Bone marrow (tissue), 2 donors: ENCODE results near the gene TOMM40.
A peak's percentile ranks its signal among the peaks of the same experiment; 100 is the strongest.
"Not testable (repeated sequence)": the region's sequence is repeated elsewhere in the genome, so short reads cannot be mapped to it uniquely, and the experiment has no call there.

ENCODE experiments used
- DNase-seq, 2 donors: peaks; one replicate each; lab custom pipeline; 2025; lab: John Stamatoyannopoulos, UW

TOMM40 gene

GRCh38 chr19:44897835-44898234, 6.8 kb downstream of the TOMM40 start:
- no peak for DNase-seq

DNA sequence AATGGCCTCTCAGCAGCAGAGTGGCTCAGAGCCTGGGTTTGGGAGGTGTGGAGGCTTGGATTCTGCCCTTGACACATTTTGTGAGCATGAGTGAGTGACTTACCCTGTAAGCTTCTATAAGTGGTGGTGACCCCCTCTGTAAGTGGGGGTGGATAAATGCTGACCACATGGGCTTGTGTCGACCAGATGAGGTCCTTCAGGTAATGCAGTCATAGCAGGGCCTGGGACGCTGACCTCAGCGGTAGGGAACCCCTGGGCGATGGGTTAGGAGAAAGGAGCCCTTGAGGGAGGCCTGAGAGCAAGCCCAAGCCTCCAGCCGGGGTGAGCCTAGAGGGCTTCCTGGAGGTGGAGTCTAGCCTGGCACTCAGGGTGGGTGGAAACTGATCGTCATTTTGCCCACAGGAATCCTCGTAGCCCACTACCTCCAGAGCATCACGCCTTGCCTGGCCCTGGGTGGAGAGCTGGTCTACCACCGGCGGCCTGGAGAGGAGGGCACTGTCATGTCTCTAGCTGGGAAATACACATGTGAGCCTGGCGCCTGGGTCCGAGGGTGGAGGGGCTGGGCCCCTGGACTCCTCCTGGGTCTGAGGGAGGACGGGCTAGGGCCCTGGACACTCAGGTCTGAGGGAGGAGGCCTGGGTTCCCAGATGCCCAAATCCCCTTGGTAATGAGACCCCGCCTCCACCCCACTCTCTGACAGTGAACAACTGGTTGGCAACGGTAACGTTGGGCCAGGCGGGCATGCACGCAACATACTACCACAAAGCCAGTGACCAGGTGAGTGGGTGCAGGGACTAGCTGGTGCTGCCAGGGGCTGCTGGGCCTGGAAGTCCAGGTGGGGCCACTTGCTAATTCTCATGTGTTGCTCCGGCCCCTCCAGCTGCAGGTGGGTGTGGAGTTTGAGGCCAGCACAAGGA, 9.5 kb downstream of the TOMM40 start:
- no peak for DNase-seq

GRCh38 chr19:44903216-44903601, 12.2 kb downstream of the TOMM40 start:
- DNase-seq, result no peak

- peak; percentile 13 to 53 for DNase-seq
These were observed 12.8 kb downstream of the TOMM40 start for GRCh38 chr19:44903602-44904425.

DNA sequence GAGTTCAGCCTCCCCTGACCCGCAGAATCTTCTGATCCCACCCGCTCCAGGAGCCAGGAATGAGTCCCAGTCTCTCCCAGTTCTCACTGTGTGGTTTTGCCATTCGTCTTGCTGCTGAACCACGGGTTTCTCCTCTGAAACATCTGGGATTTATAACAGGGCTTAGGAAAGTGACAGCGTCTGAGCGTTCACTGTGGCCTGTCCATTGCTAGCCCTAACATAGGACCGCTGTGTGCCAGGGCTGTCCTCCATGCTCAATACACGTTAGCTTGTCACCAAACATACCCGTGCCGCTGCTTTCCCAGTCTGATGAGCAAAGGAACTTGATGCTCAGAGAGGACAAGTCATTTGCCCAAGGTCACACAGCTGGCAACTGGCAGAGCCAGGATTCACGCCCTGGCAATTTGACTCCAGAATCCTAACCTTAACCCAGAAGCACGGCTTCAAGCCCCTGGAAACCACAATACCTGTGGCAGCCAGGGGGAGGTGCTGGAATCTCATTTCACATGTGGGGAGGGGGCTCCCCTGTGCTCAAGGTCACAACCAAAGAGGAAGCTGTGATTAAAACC, 13.5 kb downstream of the TOMM40 start:
- DNase-seq, result no peak

DNA sequence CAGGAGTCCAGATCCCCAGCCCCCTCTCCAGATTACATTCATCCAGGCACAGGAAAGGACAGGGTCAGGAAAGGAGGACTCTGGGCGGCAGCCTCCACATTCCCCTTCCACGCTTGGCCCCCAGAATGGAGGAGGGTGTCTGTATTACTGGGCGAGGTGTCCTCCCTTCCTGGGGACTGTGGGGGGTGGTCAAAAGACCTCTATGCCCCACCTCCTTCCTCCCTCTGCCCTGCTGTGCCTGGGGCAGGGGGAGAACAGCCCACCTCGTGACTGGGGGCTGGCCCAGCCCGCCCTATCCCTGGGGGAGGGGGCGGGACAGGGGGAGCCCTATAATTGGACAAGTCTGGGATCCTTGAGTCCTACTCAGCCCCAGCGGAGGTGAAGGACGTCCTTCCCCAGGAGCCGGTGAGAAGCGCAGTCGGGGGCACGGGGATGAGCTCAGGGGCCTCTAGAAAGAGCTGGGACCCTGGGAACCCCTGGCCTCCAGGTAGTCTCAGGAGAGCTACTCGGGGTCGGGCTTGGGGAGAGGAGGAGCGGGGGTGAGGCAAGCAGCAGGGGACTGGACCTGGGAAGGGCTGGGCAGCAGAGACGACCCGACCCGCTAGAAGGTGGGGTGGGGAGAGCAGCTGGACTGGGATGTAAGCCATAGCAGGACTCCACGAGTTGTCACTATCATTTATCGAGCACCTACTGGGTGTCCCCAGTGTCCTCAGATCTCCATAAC, 14.5 kb downstream of the TOMM40 start, which contains the start of gene APOE:
Gene APOE, plus strand, starts transcription at position 360 of the 724 bp plus-strand sequence. CDS start 829 bp downstream, outside the sequence.
- DNase-seq, result no peak

DNA sequence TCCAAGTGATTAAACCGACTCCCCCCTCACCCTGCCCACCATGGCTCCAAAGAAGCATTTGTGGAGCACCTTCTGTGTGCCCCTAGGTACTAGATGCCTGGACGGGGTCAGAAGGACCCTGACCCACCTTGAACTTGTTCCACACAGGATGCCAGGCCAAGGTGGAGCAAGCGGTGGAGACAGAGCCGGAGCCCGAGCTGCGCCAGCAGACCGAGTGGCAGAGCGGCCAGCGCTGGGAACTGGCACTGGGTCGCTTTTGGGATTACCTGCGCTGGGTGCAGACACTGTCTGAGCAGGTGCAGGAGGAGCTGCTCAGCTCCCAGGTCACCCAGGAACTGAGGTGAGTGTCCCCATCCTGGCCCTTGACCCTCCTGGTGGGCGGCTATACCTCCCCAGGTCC, 16.6 kb downstream of the TOMM40 start:
- no peak for DNase-seq

- DNase-seq, result no peak
These were observed 17.2 kb downstream of the TOMM40 start for GRCh38 chr19:44908074-44908835.

DNA sequence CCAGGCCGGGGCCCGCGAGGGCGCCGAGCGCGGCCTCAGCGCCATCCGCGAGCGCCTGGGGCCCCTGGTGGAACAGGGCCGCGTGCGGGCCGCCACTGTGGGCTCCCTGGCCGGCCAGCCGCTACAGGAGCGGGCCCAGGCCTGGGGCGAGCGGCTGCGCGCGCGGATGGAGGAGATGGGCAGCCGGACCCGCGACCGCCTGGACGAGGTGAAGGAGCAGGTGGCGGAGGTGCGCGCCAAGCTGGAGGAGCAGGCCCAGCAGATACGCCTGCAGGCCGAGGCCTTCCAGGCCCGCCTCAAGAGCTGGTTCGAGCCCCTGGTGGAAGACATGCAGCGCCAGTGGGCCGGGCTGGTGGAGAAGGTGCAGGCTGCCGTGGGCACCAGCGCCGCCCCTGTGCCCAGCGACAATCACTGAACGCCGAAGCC, 17.8 kb downstream of the TOMM40 start:
- no peak for DNase-seq

DNA sequence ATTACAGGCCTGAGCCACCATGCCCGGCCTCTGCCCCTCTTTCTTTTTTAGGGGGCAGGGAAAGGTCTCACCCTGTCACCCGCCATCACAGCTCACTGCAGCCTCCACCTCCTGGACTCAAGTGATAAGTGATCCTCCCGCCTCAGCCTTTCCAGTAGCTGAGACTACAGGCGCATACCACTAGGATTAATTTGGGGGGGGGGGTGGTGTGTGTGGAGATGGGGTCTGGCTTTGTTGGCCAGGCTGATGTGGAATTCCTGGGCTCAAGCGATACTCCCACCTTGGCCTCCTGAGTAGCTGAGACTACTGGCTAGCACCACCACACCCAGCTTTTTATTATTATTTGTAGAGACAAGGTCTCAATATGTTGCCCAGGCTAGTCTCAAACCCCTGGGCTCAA, 18.7 kb downstream of the TOMM40 start:
- no peak for DNase-seq

GRCh38 chr19:44911896-44912295, 20.8 kb downstream of the TOMM40 start:
- not testable (repeated sequence) for DNase-seq

DNA sequence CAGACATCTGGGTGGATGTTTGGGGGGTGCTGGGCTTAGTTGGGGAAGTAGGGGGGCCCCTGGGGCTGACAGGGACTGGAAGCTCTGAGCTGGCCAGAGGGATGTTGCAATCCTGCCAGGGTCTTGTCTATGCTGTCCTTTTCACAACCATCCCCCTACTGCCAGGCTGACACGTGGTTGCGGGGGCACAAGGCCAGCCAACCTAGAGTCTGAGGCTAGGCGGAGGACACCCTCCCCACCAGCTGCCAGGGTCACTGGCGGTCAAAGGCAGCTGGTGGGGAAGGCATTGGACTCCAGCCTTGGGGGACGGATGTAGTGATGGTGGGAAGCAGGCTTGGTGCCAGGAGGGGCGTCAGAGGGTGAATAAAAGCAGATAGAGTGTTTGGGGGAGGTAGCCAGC, 21.8 kb downstream of the TOMM40 start:
- DNase-seq, result no peak

DNA sequence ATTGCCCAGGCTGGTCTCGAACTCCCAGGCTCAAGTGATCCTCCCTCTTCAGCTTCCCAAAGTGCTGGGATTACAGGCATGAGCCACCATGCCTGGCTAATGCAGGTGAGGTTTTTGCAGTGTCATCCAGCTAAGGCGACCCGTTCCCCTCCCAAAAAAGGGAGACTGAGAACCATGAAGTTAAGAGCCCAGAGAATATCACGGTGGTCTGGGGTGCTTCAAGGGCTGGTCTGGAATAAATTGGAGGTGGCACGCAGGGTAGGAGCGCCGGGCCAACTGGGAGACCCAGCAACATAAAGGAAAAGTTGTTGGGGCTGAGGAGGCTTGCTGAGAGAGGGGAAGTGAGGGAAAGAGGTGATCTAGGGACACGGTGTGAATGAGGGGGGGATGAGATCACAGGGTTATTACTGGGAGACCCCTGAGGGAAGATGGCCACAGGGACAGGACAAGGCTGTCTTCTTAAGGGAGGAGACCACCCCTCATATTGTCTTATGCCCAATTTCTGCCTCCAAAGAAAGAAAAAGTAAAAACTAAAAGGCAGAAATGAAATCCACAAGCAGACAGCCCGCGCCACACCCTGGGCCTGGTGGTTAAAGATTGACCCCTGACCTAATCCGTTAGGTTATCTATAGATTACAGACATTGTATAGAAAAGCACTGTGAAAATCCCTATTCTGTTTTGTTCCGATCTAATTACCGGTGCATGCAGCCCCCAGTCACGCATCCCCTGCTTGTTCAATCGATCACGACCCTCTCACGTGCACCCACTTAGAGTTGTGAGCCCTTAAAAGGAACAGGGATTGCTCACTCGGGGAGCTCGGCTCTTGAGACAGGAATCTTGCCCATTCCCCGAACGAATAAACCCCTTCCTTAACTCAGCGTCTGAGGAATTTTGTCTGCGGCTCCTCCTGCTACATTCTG, 22.7 kb downstream of the TOMM40 start:
- DNase-seq, result not testable (repeated sequence)

GRCh38 chr19:44914433-44915206, 23.6 kb downstream of the TOMM40 start, which contains the start of gene APOC1:
Gene APOC1 (plus strand): TSS chr19:44914608. CDS start chr19:44914892, 284 bp downstream.
- peak; percentile 58 to 62 for DNase-seq

GRCh38 chr19:44924243-44924725, 33.2 kb downstream of the TOMM40 start:
- DNase-seq, result no peak

GRCh38 chr19:44925114-44925891, 34.2 kb downstream of the TOMM40 start:
- peak in 1 of 2 donors; percentile 18 for DNase-seq

- not testable (repeated sequence) for DNase-seq
These were observed 35.4 kb downstream of the TOMM40 start for GRCh38 chr19:44926245-44927077.
